Lower leg skin (tissue), 4 donors: ENCODE results near the gene AGGF1. TPM values are rescaled to one million over a fixed set of nuclear protein-coding genes. Genes with fewer than 3 reads are reported as not detected.
"Not testable (repeated sequence)": the region's sequence is repeated elsewhere in the genome, so short reads cannot be mapped to it uniquely, and the experiment has no call there.

ENCODE experiments used
- DNase-seq, 2 donors: peaks; one replicate each; pipeline ENCODE4 v3.0.0-alpha.2; 2019; ENCODE audit warnings: low spot score in 2 of 2
- H3K4me3 ChIP-seq: fragments of 200-600 bp; sonication (generic); 2 replicates; pipeline ENCODE4 v1.5.1; 2017; ENCODE audit warnings: mild to moderate bottlenecking, low read depth; ENCODE audit not compliant: poor library complexity, severe bottlenecking
- POLR2A ChIP-seq, 2 donors: fragments of 450-650 bp; IDR thresholded peaks; one replicate each; pipeline ENCODE4 v1.6.1; 2016 to 2017; ENCODE audit warnings: antibody characterized with exemption in 2 of 2, mild to moderate bottlenecking in 1 of 2, moderate library complexity in 1 of 2
- WGBS, 2 donors: methylation state at CpG; one replicate each; pipeline ENCODE4 v1.1.5; 2018; 5-methylcytosine and 5-hydroxymethylcytosine counted together
- intact Hi-C: fragments of 100-400 bp; cut with DNase I; formaldehyde crosslinking; loops from one replicate; pipeline ENCODE4 v1.15.0; 2023; ENCODE audit warnings: low total_unique reads
- total RNA-seq, 4 donors: library from RNA; depleted of rRNA; stranded (reverse); fragments of >200 nt; gene quantifications; one replicate each; pipeline ENCODE4 v1.1.0, GENCODE V29; 2016
- TF ChIP-seq, protein P1 (sequence below), 3 donors: fragments of 450-650 bp; IDR thresholded peaks; one replicate each; pipeline ENCODE4 v1.5.1; 2016; ENCODE audit warnings: antibody characterized with exemption in 3 of 3, mild to moderate bottlenecking in 3 of 3, moderate library complexity in 2 of 3

Gene AGGF1
- total RNA-seq, 4 donors from 2014 or later: 15.0 to 25.0 (median 22.4) TPM

DNA sequence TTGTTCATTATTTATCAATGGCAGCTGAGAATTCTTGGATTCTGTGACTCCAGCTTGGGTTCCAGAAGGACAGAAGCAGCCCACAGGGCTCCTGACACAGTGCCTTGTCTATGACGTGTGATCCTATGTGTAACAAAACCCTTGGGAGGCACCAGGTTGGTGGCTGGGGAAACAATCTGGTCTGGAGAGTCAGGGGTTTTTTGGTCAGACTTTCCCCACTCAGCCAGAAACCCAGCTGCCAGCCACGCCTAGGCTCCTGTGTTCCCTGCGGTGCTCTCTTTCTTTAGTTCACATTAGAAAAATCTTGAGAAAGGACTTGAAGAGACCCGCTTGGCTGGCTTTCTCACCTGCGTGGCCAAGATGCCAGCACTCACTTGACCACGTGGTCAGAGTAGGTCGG, 72.3 kb downstream of the AGGF1 start:
- H3K4me3 ChIP-seq: no peak overlapping the region
- 83 to 88% methylated on average over 7 of the region's 7 CpGs for WGBS, 2 donors
- intact Hi-C loops: no loop called here
- no peak for TF ChIP-seq POLR2A (IDR thresholded peaks at IDR 0.05)
- no peak for DNase-seq

DNA sequence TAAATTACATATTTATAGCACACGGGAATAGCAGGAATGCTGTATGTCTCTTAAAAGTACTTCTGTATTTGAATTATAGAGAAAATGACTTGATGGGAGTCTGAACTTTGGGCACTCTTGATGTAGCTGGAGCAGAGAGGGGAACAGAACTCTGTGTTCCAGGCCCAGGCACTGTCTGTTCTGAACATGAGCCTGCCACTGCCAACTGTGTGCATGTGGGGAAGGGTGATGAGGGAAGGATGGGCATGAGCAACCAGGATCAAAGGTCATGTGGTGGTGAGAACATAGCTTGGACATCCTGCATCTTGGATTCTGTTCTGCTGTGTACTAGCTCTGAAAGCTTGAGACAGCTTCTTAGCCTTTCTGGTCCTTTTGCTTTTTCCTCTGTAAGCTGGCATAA, 73.3 kb downstream of the AGGF1 start:
- no peak for DNase-seq
- H3K4me3 ChIP-seq: no peak overlapping the region
- no peak for TF ChIP-seq POLR2A (IDR thresholded peaks at IDR 0.05)
- TF ChIP-seq, protein P1, sequence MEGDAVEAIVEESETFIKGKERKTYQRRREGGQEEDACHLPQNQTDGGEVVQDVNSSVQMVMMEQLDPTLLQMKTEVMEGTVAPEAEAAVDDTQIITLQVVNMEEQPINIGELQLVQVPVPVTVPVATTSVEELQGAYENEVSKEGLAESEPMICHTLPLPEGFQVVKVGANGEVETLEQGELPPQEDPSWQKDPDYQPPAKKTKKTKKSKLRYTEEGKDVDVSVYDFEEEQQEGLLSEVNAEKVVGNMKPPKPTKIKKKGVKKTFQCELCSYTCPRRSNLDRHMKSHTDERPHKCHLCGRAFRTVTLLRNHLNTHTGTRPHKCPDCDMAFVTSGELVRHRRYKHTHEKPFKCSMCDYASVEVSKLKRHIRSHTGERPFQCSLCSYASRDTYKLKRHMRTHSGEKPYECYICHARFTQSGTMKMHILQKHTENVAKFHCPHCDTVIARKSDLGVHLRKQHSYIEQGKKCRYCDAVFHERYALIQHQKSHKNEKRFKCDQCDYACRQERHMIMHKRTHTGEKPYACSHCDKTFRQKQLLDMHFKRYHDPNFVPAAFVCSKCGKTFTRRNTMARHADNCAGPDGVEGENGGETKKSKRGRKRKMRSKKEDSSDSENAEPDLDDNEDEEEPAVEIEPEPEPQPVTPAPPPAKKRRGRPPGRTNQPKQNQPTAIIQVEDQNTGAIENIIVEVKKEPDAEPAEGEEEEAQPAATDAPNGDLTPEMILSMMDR (IDR thresholded peaks at IDR 0.05): no peak
- intact Hi-C loops: no loop called here
- 84 to 90% methylated on average over 1 of the region's 1 CpG for WGBS, 2 donors

DNA sequence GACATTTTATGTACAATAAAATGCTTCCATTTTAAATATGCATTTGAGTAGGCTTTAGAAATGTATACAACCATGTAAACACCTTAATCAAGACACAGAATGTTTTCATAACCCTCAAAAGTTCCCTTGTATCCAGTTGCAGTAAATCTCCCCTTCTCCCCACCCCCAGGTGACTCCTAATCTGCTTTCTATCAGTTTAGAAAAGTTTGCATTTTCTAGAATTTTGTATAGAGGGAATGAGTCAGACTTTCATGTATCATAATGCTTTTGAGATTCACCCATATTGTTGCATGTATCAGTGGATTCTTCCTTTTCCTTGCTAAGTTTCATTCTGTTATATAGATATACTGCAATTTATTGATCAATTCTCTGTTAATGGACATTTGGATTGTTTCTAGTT, 74.6 kb downstream of the AGGF1 start:
- no peak for TF ChIP-seq POLR2A (IDR thresholded peaks at IDR 0.05)
- TF ChIP-seq, protein P1 (IDR thresholded peaks at IDR 0.05): no peak
- H3K4me3 ChIP-seq: no peak overlapping the region
- DNase-seq: no peak
- intact Hi-C loops: no loop called here

DNA sequence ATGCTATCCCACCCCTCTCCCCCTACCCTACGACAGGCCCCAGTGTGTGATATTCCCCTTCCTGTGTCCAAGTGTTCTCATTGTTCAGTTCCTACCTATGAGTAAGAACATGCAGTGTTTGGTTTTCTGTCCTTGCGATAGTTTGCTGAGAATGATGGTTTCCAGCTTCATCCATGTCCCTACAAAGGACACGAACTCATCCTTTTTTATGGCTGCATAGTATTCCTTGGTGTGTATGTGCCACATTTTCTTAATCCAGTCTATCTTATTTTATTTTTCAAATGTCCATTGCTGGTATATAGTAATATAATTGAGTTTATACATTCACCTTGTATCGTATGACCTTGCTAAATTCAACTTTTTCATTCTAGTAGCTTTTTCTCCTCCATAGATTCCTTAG, 76.8 kb downstream of the AGGF1 start:
- 94 to 96% methylated on average over 4 of the region's 4 CpGs for WGBS, 2 donors
- DNase-seq, intact Hi-C loops, H3K4me3 ChIP-seq: not testable (repeated sequence)

Other genes with a start within 250 kb of the AGGF1 start
- 10 to 100 TPM; 58.1 to 87.1 (median 66.3) TPM for gene F2RL1, start 211.4 kb upstream of the AGGF1 start, total RNA-seq
- gene S100Z, start 180.4 kb upstream of the AGGF1 start, total RNA-seq: not detected
- gene CRHBP, start 77.4 kb upstream of the AGGF1 start, total RNA-seq: 1 to 10 TPM in 1 of 4 donors, under 1 TPM in 2, not detected in 1; 0.37 to 2.0 (median 0.72) TPM
- gene ZBED3, start 56.9 kb downstream of the AGGF1 start, total RNA-seq: 1 to 10 TPM; 1.1 to 5.6 (median 3.6) TPM
- 1 to 10 TPM; 2.3 to 4.5 (median 2.6) TPM for gene PDE8B, start 180.3 kb downstream of the AGGF1 start, total RNA-seq